ENCODE data around the gene SCAF4. TPM values are rescaled to one million over a fixed set of nuclear protein-coding genes. Genes with fewer than 3 reads are reported as not detected.
"Not testable (repeated sequence)": the region's sequence is repeated elsewhere in the genome, so short reads cannot be mapped to it uniquely, and the experiment has no call there.

SCAF4 gene
- total RNA-seq, 1 experiment from 2014 or later, result 52.8 TPM

- H3K9me3 ChIP-seq (ENCODE audit: low read length); H3K9me2 ChIP-seq (replicated peaks; ENCODE audit: insufficient read depth, low read length); H3K4me3 ChIP-seq (ENCODE audit: low read length); DNase-seq; H3K79me2 ChIP-seq (ENCODE audit: low read length); H3K27me3 ChIP-seq (ENCODE audit: low read length); H3K9ac ChIP-seq (ENCODE audit: low read length); H3K4me2 ChIP-seq (ENCODE audit: low read depth, low read length, poor library complexity, severe bottlenecking); H2AFZ ChIP-seq (ENCODE audit: low read length); H4K20me1 ChIP-seq (ENCODE audit: insufficient read depth, low read depth, low read length); H3K4me1 ChIP-seq (ENCODE audit: low read length); H3K27ac ChIP-seq (ENCODE audit: low read length); H3K36me3 ChIP-seq (ENCODE audit: insufficient read depth, low read length): not testable (repeated sequence)
These were observed 76.9 kb downstream of the SCAF4 start for GRCh38 chr21:31654821-31655580.

GRCh38 chr21:31654340-31654739 lies 77.6 kb downstream of the SCAF4 start:
- Histone ChIP-seq H3K9me3 (ENCODE audit: low read length) (no peaks in the 10 kb centered on the region; the same call in none of the 2 replicates), H3K9ac (ENCODE audit: low read length) (no peak overlapping the region), H3K27me3 (ENCODE audit: low read length) (no peaks in the 10 kb centered on the region), H2AFZ (ENCODE audit: low read length) (no peak overlapping the region), H3K9me2 (replicated peaks; ENCODE audit: insufficient read depth, low read length) (no peaks in the 10 kb centered on the region), H3K79me2 (ENCODE audit: low read length) (no peaks in the 10 kb centered on the region), H3K36me3 (ENCODE audit: insufficient read depth, low read length) (no peaks in the 10 kb centered on the region), H3K4me1 (ENCODE audit: low read length) (peaks cover 8% of the 10 kb centered on the region), H3K4me3 (ENCODE audit: low read length) (no peak overlapping the region), H3K27ac (ENCODE audit: low read length) (no peak overlapping the region), H3K4me2 (ENCODE audit: low read depth, low read length, poor library complexity, severe bottlenecking) (no peak overlapping the region), H4K20me1 (ENCODE audit: insufficient read depth, low read depth, low read length) (no peaks in the 10 kb centered on the region)
- no peak for DNase-seq

GRCh38 chr21:31651491-31651890 lies 80.4 kb downstream of the SCAF4 start:
- H3K4me3 ChIP-seq (ENCODE audit: low read length); H3K9me2 ChIP-seq (replicated peaks; ENCODE audit: insufficient read depth, low read length); H3K79me2 ChIP-seq (ENCODE audit: low read length); H3K36me3 ChIP-seq (ENCODE audit: insufficient read depth, low read length); H3K9me3 ChIP-seq (ENCODE audit: low read length); H2AFZ ChIP-seq (ENCODE audit: low read length); H3K27ac ChIP-seq (ENCODE audit: low read length); H3K4me2 ChIP-seq (ENCODE audit: low read depth, low read length, poor library complexity, severe bottlenecking); H4K20me1 ChIP-seq (ENCODE audit: insufficient read depth, low read depth, low read length); H3K27me3 ChIP-seq (ENCODE audit: low read length); DNase-seq; H3K9ac ChIP-seq (ENCODE audit: low read length): not testable (repeated sequence)
- H3K4me1 ChIP-seq (ENCODE audit: low read length), result peaks cover 17% of the 10 kb centered on the region

GRCh38 chr21:31650930-31651329 lies 81.0 kb downstream of the SCAF4 start:
- H4K20me1 ChIP-seq (ENCODE audit: insufficient read depth, low read depth, low read length), result no peaks in the 10 kb centered on the region
- no peak for DNase-seq
- H3K9me2 ChIP-seq (replicated peaks; ENCODE audit: insufficient read depth, low read length), result no peaks in the 10 kb centered on the region
- H3K36me3 ChIP-seq (ENCODE audit: insufficient read depth, low read length), result no peaks in the 10 kb centered on the region; the same call in 1 of the 2 replicates
- no peak overlapping the region for H3K4me3 ChIP-seq (ENCODE audit: low read length)
- no peak overlapping the region for H3K27ac ChIP-seq (ENCODE audit: low read length)
- no peaks in the 10 kb centered on the region; the same call in none of the 2 replicates for H3K9me3 ChIP-seq (ENCODE audit: low read length)
- H3K79me2 ChIP-seq (ENCODE audit: low read length), result no peaks in the 10 kb centered on the region
- no peaks in the 10 kb centered on the region for H3K27me3 ChIP-seq (ENCODE audit: low read length)
- no peak overlapping the region for H2AFZ ChIP-seq (ENCODE audit: low read length)
- no peak overlapping the region for H3K4me2 ChIP-seq (ENCODE audit: low read depth, low read length, poor library complexity, severe bottlenecking)
- H3K4me1 ChIP-seq (ENCODE audit: low read length), result peaks cover 17% of the 10 kb centered on the region
- H3K9ac ChIP-seq (ENCODE audit: low read length), result no peak overlapping the region

- Histone ChIP-seq H3K27ac (ENCODE audit: low read length) (peak overlapping the region; percentile 66), H3K27me3 (ENCODE audit: low read length) (no peaks in the 10 kb centered on the region), H3K36me3 (ENCODE audit: insufficient read depth, low read length) (no peaks in the 10 kb centered on the region; the same call in 1 of the 2 replicates), H3K9me2 (replicated peaks; ENCODE audit: insufficient read depth, low read length) (no peaks in the 10 kb centered on the region), H4K20me1 (ENCODE audit: insufficient read depth, low read depth, low read length) (no peaks in the 10 kb centered on the region), H3K4me1 (ENCODE audit: low read length) (peaks cover 15% of the 10 kb centered on the region), H3K4me2 (ENCODE audit: low read depth, low read length, poor library complexity, severe bottlenecking) (peak overlapping the region; percentile 68), H3K79me2 (ENCODE audit: low read length) (no peaks in the 10 kb centered on the region), H2AFZ (ENCODE audit: low read length) (peak overlapping the region; percentile 46), H3K9ac (ENCODE audit: low read length) (peak overlapping the region; percentile 40), H3K9me3 (ENCODE audit: low read length) (no peaks in the 10 kb centered on the region; the same call in none of the 2 replicates), H3K4me3 (ENCODE audit: low read length) (peak overlapping the region; percentile 49)
- DNase-seq, result peak; percentile 83
These were observed 84.3 kb downstream of the SCAF4 start for GRCh38 chr21:31647650-31648049.

GRCh38 chr21:31644643-31645042 lies 87.3 kb downstream of the SCAF4 start:
- H3K9me3 ChIP-seq (ENCODE audit: low read length), result no peaks in the 10 kb centered on the region
- no peak overlapping the region for H3K4me3 ChIP-seq (ENCODE audit: low read length)
- peaks cover 15% of the 10 kb centered on the region for H3K4me1 ChIP-seq (ENCODE audit: low read length)
- no peaks in the 10 kb centered on the region for H3K79me2 ChIP-seq (ENCODE audit: low read length)
- H3K4me2 ChIP-seq (ENCODE audit: low read depth, low read length, poor library complexity, severe bottlenecking), result no peak overlapping the region
- no peaks in the 10 kb centered on the region for H3K27me3 ChIP-seq (ENCODE audit: low read length)
- H4K20me1 ChIP-seq (ENCODE audit: insufficient read depth, low read depth, low read length), result no peaks in the 10 kb centered on the region
- no peaks in the 10 kb centered on the region; the same call in 1 of the 2 replicates for H3K36me3 ChIP-seq (ENCODE audit: insufficient read depth, low read length)
- H3K9me2 ChIP-seq (replicated peaks; ENCODE audit: insufficient read depth, low read length), result no peaks in the 10 kb centered on the region
- DNase-seq, result no peak
- H3K27ac ChIP-seq (ENCODE audit: low read length), result no peak overlapping the region
- no peak overlapping the region for H2AFZ ChIP-seq (ENCODE audit: low read length)
- no peak overlapping the region for H3K9ac ChIP-seq (ENCODE audit: low read length)

- no peak overlapping the region for H3K4me3 ChIP-seq (ENCODE audit: low read length)
- peak; percentile 57 for DNase-seq
- no peaks in the 10 kb centered on the region; the same call in 1 of the 2 replicates for H3K36me3 ChIP-seq (ENCODE audit: insufficient read depth, low read length)
- no peaks in the 10 kb centered on the region for H3K9me3 ChIP-seq (ENCODE audit: low read length)
- H3K9me2 ChIP-seq (replicated peaks; ENCODE audit: insufficient read depth, low read length), result no peaks in the 10 kb centered on the region
- no peaks in the 10 kb centered on the region for H3K4me1 ChIP-seq (ENCODE audit: low read length)
- no peaks in the 10 kb centered on the region for H3K79me2 ChIP-seq (ENCODE audit: low read length)
- no peaks in the 10 kb centered on the region for H4K20me1 ChIP-seq (ENCODE audit: insufficient read depth, low read depth, low read length)
- H3K27ac ChIP-seq (ENCODE audit: low read length), result no peak overlapping the region
- no peak overlapping the region for H3K4me2 ChIP-seq (ENCODE audit: low read depth, low read length, poor library complexity, severe bottlenecking)
- no peaks in the 10 kb centered on the region for H3K27me3 ChIP-seq (ENCODE audit: low read length)
- H3K9ac ChIP-seq (ENCODE audit: low read length), result no peak overlapping the region
- H2AFZ ChIP-seq (ENCODE audit: low read length), result no peak overlapping the region
These were observed 90.4 kb downstream of the SCAF4 start for GRCh38 chr21:31641416-31641922.

GRCh38 chr21:31636874-31637273 lies 95.0 kb downstream of the SCAF4 start:
- no peaks in the 10 kb centered on the region for H3K9me3 ChIP-seq (ENCODE audit: low read length)
- H3K4me2 ChIP-seq (ENCODE audit: low read depth, low read length, poor library complexity, severe bottlenecking), result no peak overlapping the region
- no peaks in the 10 kb centered on the region for H4K20me1 ChIP-seq (ENCODE audit: insufficient read depth, low read depth, low read length)
- no peaks in the 10 kb centered on the region for H3K27me3 ChIP-seq (ENCODE audit: low read length)
- no peaks in the 10 kb centered on the region for H3K79me2 ChIP-seq (ENCODE audit: low read length)
- H3K9me2 ChIP-seq (replicated peaks; ENCODE audit: insufficient read depth, low read length), result no peaks in the 10 kb centered on the region
- H3K27ac ChIP-seq (ENCODE audit: low read length), result no peak overlapping the region
- H3K36me3 ChIP-seq (ENCODE audit: insufficient read depth, low read length), result no peaks in the 10 kb centered on the region
- no peak overlapping the region for H2AFZ ChIP-seq (ENCODE audit: low read length)
- DNase-seq, result no peak
- no peaks in the 10 kb centered on the region for H3K4me1 ChIP-seq (ENCODE audit: low read length)
- no peak overlapping the region for H3K4me3 ChIP-seq (ENCODE audit: low read length)
- H3K9ac ChIP-seq (ENCODE audit: low read length), result no peak overlapping the region

All from Karpas-422 (cell line).